GM06990 (cell line): ENCODE data around the gene PTPRM.

Experiments
- DNase-seq: peaks from one replicate; pipeline ENCODE4 v3.0.0-alpha.2; 2011; ENCODE audit not compliant: insufficient read length; ENCODE audit errors: extremely low read depth
- H3K27me3 ChIP-seq: replicated peaks from 2 replicates; pipeline ENCODE4 v1.6.0; 2011; ENCODE audit warnings: low read length; ENCODE audit not compliant: control insufficient read depth, insufficient read depth
- H3K36me3 ChIP-seq: 2 replicates; pipeline ENCODE4 v1.5.1; 2011; ENCODE audit warnings: low read length; ENCODE audit not compliant: control insufficient read depth, insufficient read depth
- H3K4me3 ChIP-seq: replicated peaks from 2 replicates; pipeline ENCODE4 v1.5.1; 2011; ENCODE audit warnings: low read depth, mild to moderate bottlenecking, control low read depth, low read length
- TF ChIP-seq, protein P1 (sequence below): IDR thresholded peaks from 2 replicates; pipeline ENCODE4 v1.5.1; 2011; ENCODE audit warnings: low read length, control low read depth, mild to moderate bottlenecking, inconsistent platforms; ENCODE audit not compliant: insufficient read depth, poor library complexity, severe bottlenecking

Gene PTPRM

DNA sequence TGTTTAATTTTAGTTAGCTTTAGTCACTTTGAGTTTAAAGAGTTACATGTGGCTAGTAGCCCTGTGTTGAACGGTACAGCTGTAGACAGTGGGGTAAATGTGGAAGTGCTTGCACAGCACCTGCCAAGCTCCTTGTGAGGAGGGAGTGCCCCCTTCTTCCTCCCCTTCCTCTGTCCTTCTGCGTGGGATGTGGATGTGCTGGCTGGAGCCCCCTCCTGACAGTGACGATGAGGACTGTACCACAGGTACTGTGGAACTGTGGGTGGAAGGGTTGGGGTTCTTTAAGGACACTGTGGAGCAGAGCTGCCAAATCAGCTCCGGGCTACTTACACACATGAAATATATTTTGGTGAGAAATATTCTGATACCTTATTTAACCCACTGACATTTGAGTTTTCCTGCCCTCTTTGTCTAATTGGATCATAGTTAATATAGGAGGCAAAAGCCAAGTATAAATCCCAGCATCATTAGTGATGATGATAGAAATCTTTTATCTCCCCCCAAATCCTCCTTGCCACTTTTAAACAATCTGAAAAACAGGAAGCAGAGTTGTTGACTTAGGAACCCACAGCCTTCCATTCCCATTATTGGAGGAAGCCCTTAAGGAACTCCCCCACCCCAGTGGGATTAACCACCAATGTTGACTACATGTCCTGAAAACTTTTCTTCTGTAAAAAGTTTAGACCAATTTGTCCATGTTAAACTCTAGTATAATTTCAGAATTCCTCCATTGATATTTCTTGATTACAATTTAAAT lies 181.3 kb downstream of the PTPRM start:
- no peak overlapping the region for H3K4me3 ChIP-seq
- no peaks in the 10 kb centered on the region for H3K27me3 ChIP-seq
- TF ChIP-seq, protein P1, sequence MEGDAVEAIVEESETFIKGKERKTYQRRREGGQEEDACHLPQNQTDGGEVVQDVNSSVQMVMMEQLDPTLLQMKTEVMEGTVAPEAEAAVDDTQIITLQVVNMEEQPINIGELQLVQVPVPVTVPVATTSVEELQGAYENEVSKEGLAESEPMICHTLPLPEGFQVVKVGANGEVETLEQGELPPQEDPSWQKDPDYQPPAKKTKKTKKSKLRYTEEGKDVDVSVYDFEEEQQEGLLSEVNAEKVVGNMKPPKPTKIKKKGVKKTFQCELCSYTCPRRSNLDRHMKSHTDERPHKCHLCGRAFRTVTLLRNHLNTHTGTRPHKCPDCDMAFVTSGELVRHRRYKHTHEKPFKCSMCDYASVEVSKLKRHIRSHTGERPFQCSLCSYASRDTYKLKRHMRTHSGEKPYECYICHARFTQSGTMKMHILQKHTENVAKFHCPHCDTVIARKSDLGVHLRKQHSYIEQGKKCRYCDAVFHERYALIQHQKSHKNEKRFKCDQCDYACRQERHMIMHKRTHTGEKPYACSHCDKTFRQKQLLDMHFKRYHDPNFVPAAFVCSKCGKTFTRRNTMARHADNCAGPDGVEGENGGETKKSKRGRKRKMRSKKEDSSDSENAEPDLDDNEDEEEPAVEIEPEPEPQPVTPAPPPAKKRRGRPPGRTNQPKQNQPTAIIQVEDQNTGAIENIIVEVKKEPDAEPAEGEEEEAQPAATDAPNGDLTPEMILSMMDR = no peak
- H3K36me3 ChIP-seq = no peaks in the 10 kb centered on the region
- no peak for DNase-seq

DNA sequence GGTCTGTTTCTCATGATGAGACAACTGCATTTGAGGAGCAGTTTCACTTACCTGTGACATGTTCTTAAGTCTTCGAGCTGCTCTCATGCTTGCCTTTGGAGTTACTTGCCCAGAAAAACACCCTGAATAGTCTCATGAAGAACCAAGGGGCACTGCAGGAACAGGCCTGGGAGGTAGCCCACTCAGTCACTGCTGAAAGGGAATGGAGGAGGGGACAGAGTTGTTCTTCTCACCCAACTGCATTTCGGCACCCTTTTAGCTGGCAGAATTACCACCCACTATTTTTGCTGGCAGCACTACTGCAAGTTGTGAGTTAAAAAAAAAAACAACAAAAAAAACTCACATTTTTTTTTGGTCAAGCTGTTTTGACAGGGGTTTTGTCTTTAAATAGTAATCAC lies 181.9 kb downstream of the PTPRM start:
- TF ChIP-seq, protein P1 = no peak
- H3K36me3 ChIP-seq = no peaks in the 10 kb centered on the region
- H3K27me3 ChIP-seq = no peaks in the 10 kb centered on the region
- no peak for DNase-seq
- H3K4me3 ChIP-seq = no peak overlapping the region

DNA sequence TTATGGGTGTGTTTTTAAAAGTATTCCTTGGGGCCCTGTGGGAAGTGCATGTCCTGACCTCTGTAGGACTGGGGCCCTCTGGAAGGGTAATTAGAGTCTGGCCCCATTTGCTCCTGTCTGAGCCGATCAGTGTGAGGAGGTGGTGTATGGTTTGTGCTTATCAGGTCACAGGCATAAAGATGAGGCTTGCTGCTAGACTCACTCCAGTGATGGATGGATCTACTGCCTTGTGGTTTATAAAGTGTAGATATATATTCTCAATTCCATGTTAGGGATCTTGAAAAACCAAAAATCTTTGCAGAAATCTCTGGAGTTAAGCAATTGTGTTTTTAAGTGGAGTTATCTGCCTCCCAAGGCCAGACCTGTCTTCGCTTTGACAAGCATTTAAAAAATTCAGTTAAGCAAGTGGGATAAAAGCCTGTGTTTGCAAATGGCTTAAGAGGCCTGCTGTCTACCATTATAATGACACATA lies 182.4 kb downstream of the PTPRM start:
- no peak for DNase-seq
- H3K27me3 ChIP-seq = no peaks in the 10 kb centered on the region
- TF ChIP-seq, protein P1 = no peak
- H3K36me3 ChIP-seq = no peaks in the 10 kb centered on the region
- H3K4me3 ChIP-seq = no peak overlapping the region

DNA sequence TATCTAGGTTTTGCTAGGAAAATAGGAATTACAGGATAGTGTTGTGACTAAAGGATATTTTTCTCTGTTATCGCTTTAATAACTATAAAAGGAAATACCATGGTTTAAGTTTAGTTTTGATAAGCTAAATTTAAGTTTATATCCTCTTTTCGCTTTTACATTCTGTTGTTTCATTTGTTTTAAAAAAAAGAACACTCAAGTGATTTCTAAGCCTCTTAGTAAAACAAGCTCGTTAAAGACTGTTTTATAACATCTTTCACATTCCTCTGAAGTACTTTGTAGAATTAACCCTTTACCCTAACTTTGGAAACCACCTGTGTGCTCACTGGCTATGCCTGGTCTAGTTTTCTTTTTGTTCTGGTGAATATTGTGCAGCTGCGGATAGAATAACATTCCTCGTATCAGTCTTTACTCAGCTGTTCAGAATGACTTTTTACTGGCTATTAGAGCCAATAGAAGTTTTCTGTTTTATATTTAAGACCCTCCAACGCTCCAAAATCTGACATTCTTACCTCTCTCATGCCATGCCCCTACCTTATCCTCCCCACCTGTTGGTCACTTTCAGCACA lies 183.1 kb downstream of the PTPRM start:
- H3K36me3 ChIP-seq = no peaks in the 10 kb centered on the region
- TF ChIP-seq, protein P1 = no peak
- no peak for DNase-seq
- no peak overlapping the region for H3K4me3 ChIP-seq
- no peaks in the 10 kb centered on the region for H3K27me3 ChIP-seq

DNA sequence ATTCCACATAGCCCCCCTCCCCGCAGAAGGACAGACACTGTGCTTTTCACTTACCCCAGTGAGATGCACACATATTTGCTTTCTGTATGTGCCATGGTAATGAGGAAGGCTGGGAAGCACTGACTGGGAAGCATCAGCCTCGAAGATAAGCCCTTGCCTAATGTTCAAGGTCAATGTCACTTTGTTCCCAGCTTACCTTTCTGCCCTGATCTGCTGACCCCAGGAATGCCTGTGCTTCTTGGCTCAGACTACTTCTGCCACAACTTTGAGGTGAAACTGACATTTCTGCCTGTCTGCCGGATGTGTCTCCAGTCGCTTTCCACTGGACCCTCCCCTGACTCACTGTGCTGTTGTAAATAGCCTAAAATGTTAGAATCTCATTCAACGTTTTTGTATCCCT lies 183.8 kb downstream of the PTPRM start:
- Histone ChIP-seq H3K27me3 (no peaks in the 10 kb centered on the region), H3K36me3 (no peaks in the 10 kb centered on the region), H3K4me3 (no peak overlapping the region)
- DNase-seq = no peak
- TF ChIP-seq, protein P1 = no peak
